ENCODE data around the gene FADS6.
A peak's percentile ranks its signal among the peaks of the same experiment; 100 is the strongest.

Gene FADS6

GRCh38 chr17:74857191-74857590 is 36.2 kb downstream of the FADS6 start:
- Histone ChIP-seq H3K9me3 (replicated peaks in 1 of 11) (no peaks in the 10 kb centered on the region), H3K4me2 (peak overlapping the region in 8 of 11 experiments; percentile 15 to 67 (median 60); a peak in 14 of 22 replicates), H3K27ac (no peak overlapping the region), H3K4me3 (no peak overlapping the region), H3K4me1 (peaks cover 19 to 41% (median 35%) of the 10 kb centered on the region in 10 experiments; a peak in 19 of 20 replicates), H3K9ac (no peak overlapping the region), H4K20me1 (peaks cover 0 to 68% (median 22%) of the 10 kb centered on the region in 11 experiments; a peak in 16 of 22 replicates), H3K36me3 (no peaks in the 10 kb centered on the region), H3K27me3 (peaks cover 79 to 98% (median 89%) of the 10 kb centered on the region in 11 experiments)
- TF ChIP-seq Cebpa-rat (IDR thresholded peaks at IDR 0.05): no peak

GRCh38 chr17:74856112-74856511 is 37.3 kb downstream of the FADS6 start:
- no peaks in the 10 kb centered on the region for H3K9me3 ChIP-seq (replicated peaks in 1 of 11)
- no peak overlapping the region for H3K4me3 ChIP-seq
- peaks cover 0 to 69% (median 21%) of the 10 kb centered on the region in 11 experiments; a peak in 16 of 22 replicates for H4K20me1 ChIP-seq
- H3K4me2 ChIP-seq: 0 out of 22 replicates have a peak overlapping the region, but pooled peaks of 1 of the 11 experiments have one; percentile 3
- no peak for TF ChIP-seq Cebpa-rat (IDR thresholded peaks at IDR 0.05)
- H3K27me3 ChIP-seq: peaks cover 79 to 98% (median 90%) of the 10 kb centered on the region in 11 experiments
- no peaks in the 10 kb centered on the region for H3K36me3 ChIP-seq
- H3K9ac ChIP-seq: no peak overlapping the region
- H3K4me1 ChIP-seq: peaks cover 12 to 37% (median 26%) of the 10 kb centered on the region in 10 experiments; a peak in 19 of 20 replicates
- H3K27ac ChIP-seq: no peak overlapping the region

GRCh38 chr17:74855323-74855722 is 38.1 kb downstream of the FADS6 start:
- Histone ChIP-seq H3K4me3 (no peak overlapping the region), H3K4me1 (peaks cover 4 to 29% (median 18%) of the 10 kb centered on the region in 10 experiments; a peak in 19 of 20 replicates), H3K9me3 (replicated peaks in 1 of 11) (no peaks in the 10 kb centered on the region), H4K20me1 (peaks cover 0 to 69% (median 13%) of the 10 kb centered on the region in 11 experiments; a peak in 16 of 22 replicates), H3K9ac (no peak overlapping the region), H3K4me2 (no peak overlapping the region), H3K27ac (no peak overlapping the region), H3K27me3 (peaks cover 72 to 98% (median 84%) of the 10 kb centered on the region in 11 experiments), H3K36me3 (no peaks in the 10 kb centered on the region)
- no peak for TF ChIP-seq Cebpa-rat (IDR thresholded peaks at IDR 0.05)

- peaks cover 67 to 92% (median 79%) of the 10 kb centered on the region in 11 experiments for H3K27me3 ChIP-seq
Measured at GRCh38 chr17:74854792-74855191, 38.6 kb downstream of the FADS6 start.

GRCh38 chr17:74853669-74854068 is 39.8 kb downstream of the FADS6 start:
- Histone ChIP-seq H4K20me1 (peaks cover 0 to 61% (median 8%) of the 10 kb centered on the region in 11 experiments; a peak in 11 of 22 replicates), H3K4me1 (peaks cover 0 to 24% (median 13%) of the 10 kb centered on the region in 10 experiments; a peak in 12 of 20 replicates), H3K9ac (no peak overlapping the region), H3K4me3 (no peak overlapping the region), H3K27me3 (peaks cover 56 to 81% (median 67%) of the 10 kb centered on the region in 11 experiments), H3K9me3 (replicated peaks in 1 of 11) (no peaks in the 10 kb centered on the region), H3K36me3 (no peaks in the 10 kb centered on the region), H3K4me2 (no peak overlapping the region), H3K27ac (no peak overlapping the region)
- TF ChIP-seq Cebpa-rat (IDR thresholded peaks at IDR 0.05): no peak

More at GRCh38 chr17:74854792-74855191, 38.6 kb downstream of the FADS6 start:
- TF ChIP-seq Cebpa-rat (IDR thresholded peaks at IDR 0.05): no peak
- no peak overlapping the region for H3K4me2 ChIP-seq
- no peak overlapping the region for H3K4me3 ChIP-seq
- no peak overlapping the region for H3K9ac ChIP-seq
- peaks cover 0 to 70% (median 8%) of the 10 kb centered on the region in 11 experiments; a peak in 11 of 22 replicates for H4K20me1 ChIP-seq
- no peaks in the 10 kb centered on the region for H3K9me3 ChIP-seq (replicated peaks in 1 of 11)
- H3K36me3 ChIP-seq: no peaks in the 10 kb centered on the region
- H3K27ac ChIP-seq: no peak overlapping the region
- H3K4me1 ChIP-seq: peaks cover 0 to 24% (median 14%) of the 10 kb centered on the region in 10 experiments; a peak in 13 of 20 replicates

- H3K27ac ChIP-seq: no peak overlapping the region
- peak overlapping the region in 5 of 11 experiments; percentile 21 to 36 (median 30); a peak in 4 of 22 replicates for H3K4me2 ChIP-seq
- peaks cover 53 to 75% (median 62%) of the 10 kb centered on the region in 11 experiments for H3K27me3 ChIP-seq
- TF ChIP-seq Cebpa-rat (IDR thresholded peaks at IDR 0.05): no peak
- no peaks in the 10 kb centered on the region for H3K9me3 ChIP-seq (replicated peaks in 1 of 11)
- peaks cover 0 to 24% (median 13%) of the 10 kb centered on the region in 10 experiments; a peak in 12 of 20 replicates for H3K4me1 ChIP-seq
- H4K20me1 ChIP-seq: peaks cover 0 to 65% (median 8%) of the 10 kb centered on the region in 11 experiments; a peak in 11 of 22 replicates
- H3K9ac ChIP-seq: no peak overlapping the region
- H3K36me3 ChIP-seq: no peaks in the 10 kb centered on the region
- H3K4me3 ChIP-seq: no peak overlapping the region
Measured at GRCh38 chr17:74853048-74853397, 40.4 kb downstream of the FADS6 start.

- Histone ChIP-seq H4K20me1 (peaks cover 0 to 66% (median 7%) of the 10 kb centered on the region in 11 experiments; a peak in 11 of 22 replicates), H3K27ac (no peak overlapping the region), H3K4me2 (peak overlapping the region in 5 of 11 experiments; percentile 21 to 36 (median 30); a peak in 5 of 22 replicates), H3K27me3 (peaks cover 47 to 69% (median 56%) of the 10 kb centered on the region in 11 experiments), H3K36me3 (no peaks in the 10 kb centered on the region), H3K9me3 (replicated peaks in 1 of 11) (no peaks in the 10 kb centered on the region), H3K9ac (no peak overlapping the region), H3K4me3 (no peak overlapping the region), H3K4me1 (peaks cover 0 to 19% (median 9%) of the 10 kb centered on the region in 10 experiments; a peak in 12 of 20 replicates)
- TF ChIP-seq Cebpa-rat (IDR thresholded peaks at IDR 0.05): no peak
Measured at GRCh38 chr17:74852237-74853047, 41.0 kb downstream of the FADS6 start.

- Histone ChIP-seq H3K4me1 (peaks cover 0 to 12% (median 2%) of the 10 kb centered on the region in 10 experiments; a peak in 11 of 20 replicates), H3K4me2 (no peak overlapping the region), H4K20me1 (peaks cover 0 to 60% (median under 1%) of the 10 kb centered on the region in 11 experiments; a peak in 7 of 22 replicates), H3K4me3 (no peak overlapping the region), H3K9ac (no peak overlapping the region), H3K27me3 (peaks cover 40 to 62% (median 49%) of the 10 kb centered on the region in 11 experiments), H3K36me3 (no peaks in the 10 kb centered on the region), H3K9me3 (replicated peaks in 1 of 11) (no peaks in the 10 kb centered on the region), H3K27ac (no peak overlapping the region)
- TF ChIP-seq Cebpa-rat (IDR thresholded peaks at IDR 0.05): no peak
Measured at GRCh38 chr17:74851612-74852236, 41.7 kb downstream of the FADS6 start.
